IgD-negative memory B cell (primary cell): ENCODE results near the gene FAM222A. TPM values are rescaled to one million over a fixed set of nuclear protein-coding genes. Genes with fewer than 3 reads are reported as not detected.

Source experiments
- H3K27ac Mint-ChIP-seq, 3 donors: one replicate each; pipeline ENCODE4 v1.8.0; 2020 to 2022; ENCODE audit warnings: mild to moderate bottlenecking in 3 of 3, mixed read lengths in 3 of 3, moderate library complexity in 1 of 3
- H3K27me3 Mint-ChIP-seq: one replicate; pipeline ENCODE4 v1.8.0; 2021; ENCODE audit warnings: mixed read lengths
- H3K36me3 Mint-ChIP-seq: one replicate; pipeline ENCODE4 v1.8.0; 2020; ENCODE audit warnings: mild to moderate bottlenecking, mixed read lengths
- H3K4me1 Mint-ChIP-seq, 3 donors: one replicate each; pipeline ENCODE4 v1.8.0; 2020 to 2022; ENCODE audit warnings: mixed read lengths in 3 of 3, mild to moderate bottlenecking in 1 of 3
- H3K4me3 Mint-ChIP-seq, 4 donors: one replicate each; pipeline ENCODE4 v1.8.0; 2020 to 2022; ENCODE audit warnings: mild to moderate bottlenecking in 4 of 4, mixed read lengths in 4 of 4, moderate library complexity in 3 of 4
- H3K9me3 Mint-ChIP-seq, 3 donors: one replicate each; pipeline ENCODE4 v1.8.0; 2020 to 2021; ENCODE audit warnings: mixed read lengths in 3 of 3, mild to moderate bottlenecking in 1 of 3
- polyA plus RNA-seq: library from polyadenylated mRNA; unstranded; fragments of 300-500 nt; fragmentation: Illumina TruSeq; gene quantifications from one replicate; pipeline ENCODE4 v1.2.3, GENCODE V29; 2021

Gene FAM222A
- polyA plus RNA-seq, 1 donor from 2014 or later, result 0.10 TPM

DNA sequence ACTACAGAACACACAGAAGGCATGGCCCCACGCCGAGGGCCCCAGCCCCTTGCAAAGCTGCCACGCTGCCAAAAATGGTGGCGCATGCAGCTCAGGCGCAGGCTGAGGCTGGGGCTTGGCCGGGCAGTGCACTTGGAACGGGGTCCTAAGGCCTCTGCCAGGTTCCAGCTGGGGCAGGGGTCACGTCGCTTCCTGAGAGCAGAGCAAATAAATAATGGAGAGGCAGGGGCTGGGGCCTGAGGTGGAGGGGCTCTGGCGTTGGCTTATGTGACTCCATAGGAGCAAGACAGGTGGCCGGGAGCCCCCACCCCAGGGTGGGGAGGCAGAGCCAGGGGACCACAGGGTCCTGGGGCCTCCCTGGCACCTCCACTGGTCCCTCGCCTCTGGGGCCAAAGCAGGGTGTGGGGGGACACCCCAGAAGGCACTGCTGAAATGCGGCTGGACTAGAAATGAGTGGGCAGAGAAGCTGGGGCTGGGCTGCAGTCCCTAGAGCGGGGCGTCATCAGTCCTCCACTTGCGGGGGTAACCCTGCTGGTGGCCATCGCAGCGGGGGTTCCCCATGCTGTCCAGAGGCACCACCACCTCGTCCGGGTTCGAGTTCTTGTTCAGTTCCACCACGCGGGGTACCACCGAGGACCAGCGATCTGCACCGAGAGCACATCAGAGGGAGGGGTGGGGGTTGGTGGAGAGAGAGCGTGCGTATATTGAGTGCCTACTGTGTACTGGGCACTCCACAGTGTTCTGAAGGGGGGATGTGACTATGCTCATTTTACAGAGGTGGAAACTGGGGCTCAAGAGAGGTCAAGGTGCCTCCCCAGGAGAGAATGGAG is 69.7 kb downstream of the FAM222A start:
- Mint-ChIP-seq H3K36me3 (peaks cover 3% of the 10 kb centered on the region), H3K27ac (no peak overlapping the region), H3K27me3 (peaks cover 5% of the 10 kb centered on the region), H3K4me3 (no peak overlapping the region), H3K4me1 (no peaks in the 10 kb centered on the region), H3K9me3 (peaks cover 0 to 2% (median 2%) of the 10 kb centered on the region in 3 donors)

DNA sequence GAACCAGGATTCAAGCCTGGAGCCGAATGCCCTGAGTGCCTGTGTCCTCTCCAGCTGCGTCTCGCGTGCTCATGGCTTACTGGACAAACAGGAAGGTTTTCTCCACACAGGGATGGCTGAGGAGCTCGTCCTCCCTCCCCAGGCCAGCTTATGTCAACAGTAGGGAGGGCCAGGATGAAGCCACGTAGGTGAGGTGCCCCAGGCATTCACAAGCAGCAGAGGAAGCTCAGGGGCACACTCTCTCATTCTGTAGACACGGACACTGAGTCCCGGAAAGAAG is 70.3 kb downstream of the FAM222A start:
- H3K9me3 Mint-ChIP-seq, result peaks cover 0 to 2% (median 0%) of the 10 kb centered on the region in 3 donors
- H3K36me3 Mint-ChIP-seq, result peaks cover 3% of the 10 kb centered on the region
- no peaks in the 10 kb centered on the region for H3K4me1 Mint-ChIP-seq
- no peak overlapping the region for H3K27ac Mint-ChIP-seq
- peaks cover 7% of the 10 kb centered on the region for H3K27me3 Mint-ChIP-seq
- no peak overlapping the region for H3K4me3 Mint-ChIP-seq

DNA sequence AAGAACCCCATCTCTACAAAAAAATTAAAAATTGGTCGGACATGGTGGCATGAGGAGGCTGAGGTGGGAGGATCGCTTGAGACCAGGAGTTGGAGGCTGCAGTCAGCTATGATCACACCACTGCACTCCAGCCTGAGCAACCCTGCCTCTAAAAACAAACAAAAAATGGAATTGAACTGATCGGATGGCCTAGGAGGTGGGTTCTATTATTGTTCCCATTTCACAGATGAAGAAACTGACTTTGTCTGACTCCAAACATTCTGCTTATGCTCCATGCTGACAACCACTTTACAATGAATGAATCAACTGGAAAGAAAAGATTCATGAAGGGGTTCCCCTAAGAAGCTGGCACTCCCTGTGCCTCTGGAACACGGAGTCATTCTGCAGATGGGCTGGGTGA is 72.2 kb downstream of the FAM222A start:
- Mint-ChIP-seq H3K27me3 (peaks cover 8% of the 10 kb centered on the region), H3K27ac (no peak overlapping the region), H3K4me3 (no peak overlapping the region), H3K4me1 (no peaks in the 10 kb centered on the region), H3K9me3 (no peaks in the 10 kb centered on the region), H3K36me3 (peaks cover 3% of the 10 kb centered on the region)

DNA sequence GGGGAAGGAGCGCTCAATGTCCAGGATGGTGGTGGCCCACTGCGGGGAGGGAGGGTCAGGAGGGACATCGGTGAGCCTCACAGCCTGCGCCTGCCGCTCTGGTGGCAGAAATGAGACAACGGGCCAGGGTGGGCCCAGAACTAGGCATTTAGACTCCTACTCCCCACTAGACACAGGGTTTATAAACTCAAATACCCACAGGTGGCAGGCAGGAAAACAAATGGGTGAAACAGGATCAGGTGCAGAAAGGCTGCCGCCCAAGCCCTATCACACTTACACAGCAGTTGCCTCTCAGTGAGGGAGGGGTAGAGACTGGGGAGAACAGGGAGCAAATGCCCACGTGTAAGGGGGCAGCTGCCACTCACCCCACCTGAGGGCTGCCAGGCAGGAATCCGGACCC is 73.2 kb downstream of the FAM222A start:
- Mint-ChIP-seq H3K36me3 (peaks cover 3% of the 10 kb centered on the region), H3K4me3 (no peak overlapping the region), H3K27me3 (peaks cover 8% of the 10 kb centered on the region), H3K9me3 (no peaks in the 10 kb centered on the region), H3K27ac (no peak overlapping the region), H3K4me1 (no peaks in the 10 kb centered on the region)

DNA sequence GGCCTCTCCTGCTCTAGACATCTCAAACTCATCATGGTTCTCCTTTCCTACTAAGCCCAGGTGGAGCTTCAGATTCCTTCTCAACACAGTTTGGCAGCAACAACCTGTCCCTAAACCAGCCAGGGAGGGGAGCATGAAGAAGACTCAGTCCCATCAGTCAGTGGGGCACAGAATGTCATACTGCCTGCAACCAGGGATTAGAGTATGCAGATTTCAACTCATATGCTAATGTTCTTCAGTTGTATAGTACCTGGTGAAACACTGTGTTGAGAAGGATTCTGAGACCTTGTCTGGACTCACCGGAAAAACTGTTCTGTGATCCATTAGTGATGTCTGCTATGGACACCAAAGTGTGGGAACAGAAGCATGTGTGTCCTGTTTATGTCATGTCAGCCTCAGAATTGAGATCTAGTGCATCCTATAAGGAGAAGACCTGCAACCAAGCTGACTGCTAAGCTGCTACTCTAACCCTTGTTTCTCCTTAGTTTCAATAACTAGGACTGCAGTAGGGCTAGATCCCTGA is 76.0 kb downstream of the FAM222A start:
- Mint-ChIP-seq H3K27ac (no peak overlapping the region), H3K27me3 (peaks cover 8% of the 10 kb centered on the region), H3K4me3 (no peak overlapping the region), H3K4me1 (no peaks in the 10 kb centered on the region), H3K9me3 (no peaks in the 10 kb centered on the region), H3K36me3 (no peaks in the 10 kb centered on the region)

DNA sequence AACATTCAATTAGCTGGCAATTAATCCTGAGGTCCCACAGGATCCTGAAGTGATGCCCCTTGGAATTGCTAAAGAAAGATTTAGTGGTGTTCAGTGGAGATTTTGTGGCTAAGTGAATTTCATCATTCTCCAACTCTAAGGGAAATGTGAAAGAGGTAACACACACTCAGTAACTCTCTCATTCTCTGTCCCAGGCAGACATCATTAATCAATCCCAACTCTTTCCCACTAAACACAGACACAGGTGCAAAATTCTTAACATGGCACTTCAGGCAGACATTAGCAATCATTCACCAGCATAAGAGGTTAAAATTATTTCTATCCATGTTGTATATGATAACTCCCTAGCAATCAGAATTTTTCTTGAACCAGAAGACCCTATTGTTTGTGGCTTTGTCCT is 79.4 kb downstream of the FAM222A start:
- H3K4me1 Mint-ChIP-seq, result no peaks in the 10 kb centered on the region
- no peak overlapping the region for H3K27ac Mint-ChIP-seq
- peaks cover 12% of the 10 kb centered on the region for H3K27me3 Mint-ChIP-seq
- no peak overlapping the region for H3K4me3 Mint-ChIP-seq
- H3K36me3 Mint-ChIP-seq, result peaks cover 2% of the 10 kb centered on the region
- H3K9me3 Mint-ChIP-seq, result no peaks in the 10 kb centered on the region

DNA sequence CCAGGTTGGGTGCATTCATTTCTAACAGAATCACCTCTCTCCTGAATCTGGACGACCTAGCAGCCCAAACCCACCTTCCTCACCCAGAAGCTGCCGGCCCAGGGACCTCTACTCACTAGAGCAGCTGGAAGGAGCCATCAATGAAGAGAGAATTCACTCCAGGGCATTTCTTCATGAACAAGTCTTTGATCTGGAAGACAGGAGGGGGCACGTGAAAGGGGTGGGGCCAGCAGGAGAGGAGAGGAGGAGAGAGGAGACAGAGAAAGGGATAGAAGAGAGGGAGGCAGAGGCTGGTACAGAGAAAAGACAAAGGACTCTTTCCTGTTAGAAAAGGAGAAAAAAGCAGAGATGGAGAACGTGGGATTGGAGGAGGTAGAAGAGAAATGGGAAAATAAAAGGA is 79.8 kb downstream of the FAM222A start:
- Mint-ChIP-seq H3K27ac (no peak overlapping the region), H3K4me1 (no peaks in the 10 kb centered on the region), H3K9me3 (no peaks in the 10 kb centered on the region), H3K27me3 (peaks cover 11% of the 10 kb centered on the region), H3K4me3 (no peak overlapping the region), H3K36me3 (peaks cover 2% of the 10 kb centered on the region)

DNA sequence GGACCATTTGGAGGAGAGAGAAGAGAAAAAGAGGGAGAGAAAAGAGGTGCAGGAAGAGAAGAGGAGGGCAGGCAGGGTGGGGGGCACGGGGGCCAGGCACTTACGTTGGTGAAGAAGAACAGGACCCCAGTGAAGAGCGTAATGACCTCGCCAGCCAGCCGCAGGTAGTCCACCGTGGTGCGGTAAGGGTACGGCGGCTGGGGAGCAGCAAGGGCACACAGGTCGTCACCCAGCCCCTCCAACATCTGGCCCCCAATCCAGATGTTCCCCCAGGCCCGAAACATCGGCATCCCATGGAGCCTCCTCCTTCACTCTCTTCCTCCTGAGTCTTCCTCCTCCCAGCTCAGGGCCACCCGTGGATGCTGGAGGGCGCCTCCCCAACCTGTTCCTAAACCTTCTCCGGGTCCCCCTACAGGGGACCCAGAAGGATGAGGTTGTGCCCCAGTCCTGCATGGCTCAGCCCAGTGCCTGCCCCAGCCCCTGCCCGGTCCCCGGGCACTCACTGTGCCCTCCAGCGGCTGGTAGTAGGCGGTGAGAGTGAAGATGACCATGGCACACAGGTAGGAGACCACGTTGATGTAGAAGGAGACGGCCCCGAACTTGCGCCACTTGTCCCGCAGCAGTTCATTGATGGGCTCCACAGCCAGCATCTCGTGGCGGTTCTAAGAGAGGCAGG is 80.3 kb downstream of the FAM222A start:
- no peak overlapping the region for H3K4me3 Mint-ChIP-seq
- no peaks in the 10 kb centered on the region for H3K9me3 Mint-ChIP-seq

DNA sequence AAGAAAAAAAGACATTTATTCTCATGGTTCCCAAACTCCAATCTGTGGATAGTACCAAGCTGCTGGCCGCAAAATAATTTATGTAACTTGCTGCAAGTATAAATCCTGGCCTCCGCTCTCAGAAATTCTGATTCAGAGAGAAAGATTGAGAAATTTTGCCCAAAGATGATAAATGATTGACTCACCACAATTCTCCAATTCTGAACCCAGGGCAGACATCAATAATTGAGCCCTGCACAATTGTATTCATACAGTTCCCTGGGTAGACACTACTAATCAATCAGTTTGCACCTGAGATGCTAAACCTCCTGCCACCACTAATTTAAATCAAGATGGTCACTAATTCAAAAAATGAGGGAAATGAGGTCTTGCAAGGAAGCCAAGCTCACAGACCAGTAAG is 81.4 kb downstream of the FAM222A start:
- H3K9me3 Mint-ChIP-seq, result no peaks in the 10 kb centered on the region
- H3K4me1 Mint-ChIP-seq, result no peaks in the 10 kb centered on the region
- peaks cover 2% of the 10 kb centered on the region for H3K36me3 Mint-ChIP-seq
- H3K4me3 Mint-ChIP-seq, result no peak overlapping the region
- H3K27ac Mint-ChIP-seq, result no peak overlapping the region
- peaks cover 9% of the 10 kb centered on the region for H3K27me3 Mint-ChIP-seq

More for the DNA sequence above, 80.3 kb downstream of the FAM222A start:
- H3K27ac Mint-ChIP-seq, result no peak overlapping the region
- H3K4me1 Mint-ChIP-seq, result no peaks in the 10 kb centered on the region
- peaks cover 2% of the 10 kb centered on the region for H3K36me3 Mint-ChIP-seq
- H3K27me3 Mint-ChIP-seq, result peaks cover 10% of the 10 kb centered on the region

DNA sequence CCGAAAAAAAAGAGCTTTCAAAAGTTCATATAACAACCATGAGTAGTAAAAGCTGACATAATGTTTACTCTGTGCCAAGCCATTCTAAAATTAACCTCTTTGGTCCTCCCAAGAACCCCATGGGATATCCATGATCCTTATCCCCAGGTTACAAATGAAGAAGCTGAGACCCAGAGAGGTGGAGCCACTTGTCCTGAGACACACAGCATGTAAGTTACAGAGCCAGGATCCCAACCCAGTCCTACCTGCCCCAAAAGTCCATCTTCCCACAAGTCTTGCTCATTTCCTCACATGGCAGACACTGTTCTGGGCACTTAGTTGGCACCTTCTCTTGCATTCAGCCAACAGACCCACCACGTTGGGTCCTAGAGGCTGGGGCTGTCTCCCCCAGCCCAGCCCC is 82.4 kb downstream of the FAM222A start:
- H3K36me3 Mint-ChIP-seq, result peaks cover 2% of the 10 kb centered on the region
- H3K27me3 Mint-ChIP-seq, result peaks cover 9% of the 10 kb centered on the region
- no peaks in the 10 kb centered on the region for H3K9me3 Mint-ChIP-seq
- no peak overlapping the region for H3K27ac Mint-ChIP-seq
- no peaks in the 10 kb centered on the region for H3K4me1 Mint-ChIP-seq
- no peak overlapping the region for H3K4me3 Mint-ChIP-seq

DNA sequence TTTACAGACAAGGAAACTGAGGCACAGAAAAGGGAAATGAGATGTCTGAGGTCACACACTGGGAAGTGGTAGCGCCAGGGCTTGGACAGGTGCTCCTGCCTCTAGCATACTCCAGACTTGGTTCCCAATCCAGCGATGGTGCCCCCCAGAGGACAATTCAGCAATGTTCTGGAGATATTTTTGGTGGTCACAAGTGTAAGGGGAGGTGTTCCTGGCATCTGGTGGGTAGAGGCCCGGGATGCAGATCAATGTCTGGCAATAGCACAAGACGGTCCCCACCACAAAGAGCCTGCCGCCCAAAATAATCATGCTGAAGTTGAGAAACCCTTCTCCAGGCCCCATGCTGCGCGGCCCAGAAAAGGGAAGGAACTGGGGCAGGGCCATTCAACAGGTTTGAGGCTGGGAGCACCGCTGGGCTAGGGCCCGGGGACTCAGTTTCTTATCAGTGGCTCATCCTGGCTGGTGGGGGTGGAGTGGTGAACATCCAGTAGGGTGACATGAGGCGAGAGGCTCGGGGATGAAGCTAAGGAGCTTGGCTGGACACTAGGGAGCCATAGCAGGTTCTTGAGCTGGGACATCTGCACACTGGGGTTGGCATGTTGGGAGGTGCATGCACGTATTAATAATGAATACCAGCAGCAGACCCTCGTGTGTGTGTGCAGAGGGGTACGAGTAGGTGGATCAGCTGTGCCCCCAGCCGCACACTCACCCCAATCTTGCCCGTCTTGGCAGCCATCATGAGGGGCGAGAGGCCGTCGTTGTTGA is 84.5 kb downstream of the FAM222A start:
- Mint-ChIP-seq H3K27ac (no peak overlapping the region), H3K27me3 (peaks cover 8% of the 10 kb centered on the region), H3K9me3 (no peaks in the 10 kb centered on the region), H3K4me3 (no peak overlapping the region), H3K4me1 (no peaks in the 10 kb centered on the region), H3K36me3 (peaks cover 2% of the 10 kb centered on the region)

DNA sequence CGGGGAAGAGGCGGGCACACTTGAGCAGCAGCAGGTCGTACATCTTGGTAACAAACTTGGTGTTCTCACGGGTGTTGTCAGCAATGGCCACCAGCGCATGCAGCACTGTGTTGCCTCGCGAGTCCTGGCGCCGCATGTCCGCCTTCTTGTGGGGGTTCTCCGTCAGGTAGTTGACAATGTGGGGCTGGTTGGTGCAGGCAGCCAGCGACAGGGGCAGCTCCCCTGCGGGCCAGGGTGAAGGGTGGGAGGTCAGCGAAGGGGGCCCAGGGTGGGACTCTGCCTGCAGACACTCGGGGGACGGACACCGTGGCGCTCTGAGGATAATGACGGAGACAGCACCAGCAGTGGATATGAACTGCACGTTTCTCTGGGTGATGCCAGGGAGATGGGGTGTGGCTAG is 85.1 kb downstream of the FAM222A start:
- Mint-ChIP-seq H3K4me3 (no peak overlapping the region), H3K36me3 (peaks cover 2% of the 10 kb centered on the region), H3K27me3 (peaks cover 6% of the 10 kb centered on the region), H3K27ac (peak overlapping the region in 1 of 3 donors; percentile 57), H3K9me3 (no peaks in the 10 kb centered on the region), H3K4me1 (no peaks in the 10 kb centered on the region)

DNA sequence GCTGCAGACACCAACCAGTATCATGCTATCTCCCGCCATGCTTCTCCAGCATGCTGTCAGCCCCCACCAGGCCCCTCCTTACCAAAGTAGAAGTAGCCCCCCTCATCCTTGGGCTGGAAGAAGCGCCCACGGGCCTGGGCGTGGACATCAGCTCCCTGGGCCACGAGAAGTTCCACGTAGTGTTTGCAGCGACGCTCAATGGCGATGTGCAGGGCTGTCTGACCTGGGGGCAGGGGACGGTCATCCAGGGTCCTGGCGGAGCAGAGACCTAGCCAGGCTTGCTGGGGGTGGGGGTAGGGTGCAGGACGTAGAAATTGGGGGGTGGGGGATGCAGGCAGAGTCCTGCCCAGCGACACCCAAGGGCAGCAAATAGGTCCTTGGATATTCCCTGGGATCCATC is 86.9 kb downstream of the FAM222A start:
- Mint-ChIP-seq H3K9me3 (no peaks in the 10 kb centered on the region), H3K4me3 (peak overlapping the region in 1 of 4 donors; percentile 3), H3K27me3 (peaks cover 6% of the 10 kb centered on the region), H3K27ac (no peak overlapping the region), H3K36me3 (peaks cover 2% of the 10 kb centered on the region), H3K4me1 (no peaks in the 10 kb centered on the region)

DNA sequence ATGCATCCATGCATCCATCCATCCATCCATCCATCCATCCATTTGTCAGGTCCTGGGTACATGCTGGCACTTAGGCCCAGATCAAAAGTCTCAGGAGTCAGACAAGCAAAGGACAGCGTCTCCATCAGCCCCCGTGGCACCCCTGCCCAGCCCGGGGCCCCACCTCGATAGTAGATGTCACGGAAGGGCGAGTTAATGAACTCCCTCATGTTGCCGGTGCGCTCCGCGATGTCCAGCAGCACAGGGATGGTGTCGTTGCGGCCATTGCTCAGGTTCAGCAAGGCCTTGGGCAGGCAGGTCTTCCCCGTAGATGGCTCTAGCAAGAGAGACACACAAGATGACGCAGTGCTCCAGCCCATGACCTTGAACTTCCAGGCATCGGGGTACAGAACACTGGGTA is 89.2 kb downstream of the FAM222A start:
- H3K36me3 Mint-ChIP-seq, result no peaks in the 10 kb centered on the region
- H3K9me3 Mint-ChIP-seq, result no peaks in the 10 kb centered on the region
- peaks cover 1% of the 10 kb centered on the region for H3K27me3 Mint-ChIP-seq
- H3K4me3 Mint-ChIP-seq, result no peak overlapping the region
- no peak overlapping the region for H3K27ac Mint-ChIP-seq
- no peaks in the 10 kb centered on the region for H3K4me1 Mint-ChIP-seq

DNA sequence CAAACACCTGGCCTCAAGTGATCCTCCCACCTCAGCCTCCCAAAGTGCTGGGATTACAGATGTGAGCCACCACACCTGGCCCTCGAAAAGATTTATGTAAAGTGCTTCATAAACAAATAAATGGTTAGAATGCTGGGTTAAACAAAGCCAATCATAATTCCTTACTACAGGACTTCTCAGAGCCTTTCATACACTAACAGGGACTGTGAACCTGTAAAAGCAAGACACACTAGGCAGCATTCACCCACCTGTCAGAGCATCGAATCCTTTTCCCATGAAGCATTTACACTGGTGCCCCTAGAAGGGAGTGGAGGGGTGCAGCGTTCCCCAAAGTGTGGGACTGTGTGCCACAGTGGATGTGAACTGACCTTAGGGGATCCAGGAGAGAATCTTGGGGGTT is 90.1 kb downstream of the FAM222A start:
- no peak overlapping the region for H3K27ac Mint-ChIP-seq

More for the DNA sequence above, 90.1 kb downstream of the FAM222A start:
- Mint-ChIP-seq H3K4me1 (no peaks in the 10 kb centered on the region), H3K27me3 (no peaks in the 10 kb centered on the region), H3K9me3 (no peaks in the 10 kb centered on the region), H3K4me3 (no peak overlapping the region), H3K36me3 (no peaks in the 10 kb centered on the region)
